ENCODE results near the gene BTAF1.

GRCh38 chr10:92062273-92062672, 138.7 kb downstream of the BTAF1 start:
- TF ChIP-seq EP300 (IDR thresholded peaks at IDR 0.05) (no peak), POLR2A (IDR thresholded peaks at IDR 0.05) (no peak), CTCF (IDR thresholded peaks at IDR 0.05) (no peak)
